Muscle layer of colon (tissue), 2 donors: Measurements from ENCODE around the gene FAF1.
A peak's percentile ranks its signal among the peaks of the same experiment; 100 is the strongest.
"Not testable (repeated sequence)": the region's sequence is repeated elsewhere in the genome, so short reads cannot be mapped to it uniquely, and the experiment has no call there.

ENCODE experiments used
- H3K27ac ChIP-seq: one replicate; pipeline ENCODE4 v1.7.0; 2013; ENCODE audit warnings: low read depth, mild to moderate bottlenecking, low read length, moderate library complexity
- H3K27me3 ChIP-seq, 2 donors: one replicate each; pipeline ENCODE4 v1.7.0; 2013; ENCODE audit warnings: low read length in 2 of 2, mild to moderate bottlenecking in 2 of 2; ENCODE audit not compliant: insufficient read depth in 2 of 2, control insufficient read depth in 1 of 2
- H3K36me3 ChIP-seq: one replicate; pipeline ENCODE4 v1.7.0; 2013; ENCODE audit warnings: mild to moderate bottlenecking, low read length; ENCODE audit not compliant: insufficient read depth
- H3K4me1 ChIP-seq: one replicate; pipeline ENCODE4 v1.7.0; 2013; ENCODE audit warnings: mild to moderate bottlenecking, low read length; ENCODE audit not compliant: insufficient read depth
- H3K4me3 ChIP-seq, 2 donors: one replicate each; pipeline ENCODE4 v1.7.0; 2013; ENCODE audit warnings: low read length in 2 of 2, low read depth in 1 of 2, mild to moderate bottlenecking in 1 of 2, moderate library complexity in 1 of 2
- H3K9ac ChIP-seq: one replicate; pipeline ENCODE4 v1.7.0; 2013; ENCODE audit warnings: low read length
- H3K9me3 ChIP-seq: one replicate; pipeline ENCODE4 v1.7.0; 2013; ENCODE audit warnings: mild to moderate bottlenecking, low read length
- donor health status: abdominal sarcoma.
- donor health status: Adenocarcinoma of cecum.

FAF1 gene

GRCh38 chr1:50959913-50960844 lies at the start of gene FAF1:
Gene FAF1, minus strand, starts transcription at chr1:50960267. Its CDS starts 456 bp downstream, at chr1:50959811.
- Histone ChIP-seq H3K27ac (peak within 1 kb of the TSS; percentile 31), H3K27me3 (no peaks in the 10 kb centered on the region), H3K4me1 (peaks cover 6% of the 10 kb centered on the region)

GRCh38 chr1:51009381-51009780 lies 49.3 kb upstream of the FAF1 start:
- no peaks in the 10 kb centered on the region for H3K27me3 ChIP-seq
- H3K36me3 ChIP-seq = no peaks in the 10 kb centered on the region
- H3K9ac ChIP-seq = no peak overlapping the region
- no peaks in the 10 kb centered on the region for H3K4me1 ChIP-seq
- H3K9me3 ChIP-seq = no peaks in the 10 kb centered on the region
- no peak overlapping the region for H3K4me3 ChIP-seq
- H3K27ac ChIP-seq = no peak overlapping the region

More at GRCh38 chr1:50959913-50960844, at the start of gene FAF1:
- Histone ChIP-seq H3K9me3 (no peaks in the 10 kb centered on the region), H3K36me3 (no peaks in the 10 kb centered on the region), H3K9ac (peak within 1 kb of the TSS; percentile 69), H3K4me3 (peak within 1 kb of the TSS; percentile 53 to 84)

DNA sequence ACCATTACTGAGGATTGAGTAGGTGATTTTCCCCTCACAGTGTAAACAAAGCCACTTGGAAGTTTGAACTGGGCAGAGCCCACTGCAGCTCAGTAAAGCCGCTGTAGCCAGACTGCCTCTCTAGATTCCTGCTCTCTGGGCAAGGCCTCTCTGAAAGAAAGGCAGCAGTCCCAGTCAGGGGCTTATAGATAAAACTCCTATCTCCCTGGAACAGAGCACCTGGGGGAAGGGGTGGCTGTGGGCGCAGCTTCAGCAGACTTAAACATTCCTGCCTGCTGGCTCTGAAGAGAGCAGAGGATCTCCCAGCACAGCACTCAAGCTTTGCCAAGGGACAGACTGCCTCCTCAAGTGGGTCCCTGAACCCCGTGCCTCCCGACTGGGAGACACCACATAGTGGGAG lies 45.5 kb upstream of the FAF1 start:
- not testable (repeated sequence) for H3K36me3 ChIP-seq, H3K9me3 ChIP-seq, H3K9ac ChIP-seq, H3K27ac ChIP-seq, H3K27me3 ChIP-seq, H3K4me3 ChIP-seq, H3K4me1 ChIP-seq

DNA sequence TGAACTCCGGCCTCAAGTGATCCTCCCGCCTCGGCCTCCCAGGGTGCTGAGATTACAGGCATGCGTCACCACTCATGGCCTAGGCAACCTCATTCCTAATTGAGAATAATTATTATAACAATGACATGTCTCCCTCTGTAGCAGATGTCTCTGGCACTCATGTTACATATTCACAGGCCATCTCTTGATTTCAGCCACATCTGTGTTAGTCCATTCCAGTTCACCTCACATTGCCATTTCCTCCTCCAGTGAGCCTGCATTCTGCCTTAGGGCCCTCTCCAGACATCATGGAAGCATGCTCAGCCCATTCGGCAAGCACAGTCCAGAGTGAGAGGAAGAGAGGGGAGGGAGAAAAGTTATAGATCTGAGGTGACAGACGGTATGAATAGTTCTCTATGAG lies 42.4 kb upstream of the FAF1 start:
- H3K4me1 ChIP-seq = no peaks in the 10 kb centered on the region
- H3K4me3 ChIP-seq = no peak overlapping the region
- H3K9me3 ChIP-seq = no peaks in the 10 kb centered on the region
- no peak overlapping the region for H3K27ac ChIP-seq
- H3K36me3 ChIP-seq = no peaks in the 10 kb centered on the region
- no peaks in the 10 kb centered on the region for H3K27me3 ChIP-seq
- H3K9ac ChIP-seq = no peak overlapping the region

- Histone ChIP-seq H3K36me3 (no peaks in the 10 kb centered on the region), H3K27ac (no peak overlapping the region), H3K4me1 (no peaks in the 10 kb centered on the region), H3K9me3 (no peaks in the 10 kb centered on the region), H3K27me3 (no peaks in the 10 kb centered on the region), H3K9ac (no peak overlapping the region), H3K4me3 (no peak overlapping the region)
Measured at GRCh38 chr1:51000651-51001050, 40.6 kb upstream of the FAF1 start.

- Histone ChIP-seq H3K9ac (no peak overlapping the region), H3K36me3 (no peaks in the 10 kb centered on the region), H3K4me3 (no peak overlapping the region), H3K27ac (no peak overlapping the region), H3K9me3 (no peaks in the 10 kb centered on the region), H3K27me3 (no peaks in the 10 kb centered on the region), H3K4me1 (no peaks in the 10 kb centered on the region)
Measured at GRCh38 chr1:51000160-51000559, 40.1 kb upstream of the FAF1 start.

- H3K36me3 ChIP-seq, H3K9me3 ChIP-seq, H3K9ac ChIP-seq, H3K27ac ChIP-seq, H3K4me3 ChIP-seq, H3K4me1 ChIP-seq, H3K27me3 ChIP-seq: not testable (repeated sequence)
Measured at GRCh38 chr1:50999375-50999774, 39.3 kb upstream of the FAF1 start.

DNA sequence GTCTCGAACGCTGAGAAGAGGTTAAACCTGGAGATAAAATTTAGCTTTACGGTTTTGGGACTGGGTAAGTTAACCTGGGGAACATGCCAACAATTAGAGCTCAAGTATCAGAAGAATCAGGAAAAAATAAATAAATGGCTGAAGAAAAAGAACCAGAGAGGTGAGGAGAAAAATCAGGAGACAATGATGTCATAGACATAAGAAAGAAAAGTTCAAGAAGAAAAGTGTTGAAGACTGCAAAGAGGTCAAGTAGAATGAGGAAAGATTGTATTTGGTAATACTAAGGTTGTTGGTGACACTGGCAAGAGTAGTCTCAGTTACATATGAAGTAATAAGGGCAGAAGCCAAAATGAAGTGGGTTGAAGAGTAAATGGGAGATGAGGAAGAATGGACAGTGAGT lies 36.0 kb upstream of the FAF1 start:
- Histone ChIP-seq H3K27ac (no peak overlapping the region), H3K9ac (no peak overlapping the region), H3K36me3 (no peaks in the 10 kb centered on the region), H3K27me3 (no peaks in the 10 kb centered on the region), H3K4me3 (no peak overlapping the region), H3K4me1 (no peaks in the 10 kb centered on the region), H3K9me3 (no peaks in the 10 kb centered on the region)

- Histone ChIP-seq H3K4me1 (no peaks in the 10 kb centered on the region), H3K27me3 (no peaks in the 10 kb centered on the region), H3K4me3 (no peak overlapping the region), H3K9me3 (no peaks in the 10 kb centered on the region), H3K27ac (no peak overlapping the region), H3K36me3 (no peaks in the 10 kb centered on the region), H3K9ac (no peak overlapping the region)
Measured at GRCh38 chr1:50995651-50996050, 35.6 kb upstream of the FAF1 start.

- H3K27ac ChIP-seq = no peak overlapping the region
- no peaks in the 10 kb centered on the region for H3K4me1 ChIP-seq
- no peaks in the 10 kb centered on the region for H3K36me3 ChIP-seq
- H3K9me3 ChIP-seq = no peaks in the 10 kb centered on the region
- no peak overlapping the region for H3K4me3 ChIP-seq
- no peak overlapping the region for H3K9ac ChIP-seq
- H3K27me3 ChIP-seq = no peaks in the 10 kb centered on the region
Measured at GRCh38 chr1:50994997-50995396, 34.9 kb upstream of the FAF1 start.

- H3K4me1 ChIP-seq = no peaks in the 10 kb centered on the region
- H3K9me3 ChIP-seq = no peaks in the 10 kb centered on the region
- H3K27me3 ChIP-seq = no peaks in the 10 kb centered on the region
- no peak overlapping the region for H3K27ac ChIP-seq
- no peak overlapping the region for H3K4me3 ChIP-seq
- H3K9ac ChIP-seq = no peak overlapping the region
- H3K36me3 ChIP-seq = no peaks in the 10 kb centered on the region
Measured at GRCh38 chr1:50993645-50994044, 33.6 kb upstream of the FAF1 start.
